Measurements from ENCODE around the gene CDC25B. TPM values are rescaled to one million over a fixed set of nuclear protein-coding genes. Genes with fewer than 3 reads are reported as not detected.

Gene CDC25B
- total and polyA plus RNA-seq, 10 of the 15 experiments (the other 5 are each of a cell fraction or from before 2014, with no cell fraction given) = 4.6 to 58.8 (median 24.6) TPM

DNA sequence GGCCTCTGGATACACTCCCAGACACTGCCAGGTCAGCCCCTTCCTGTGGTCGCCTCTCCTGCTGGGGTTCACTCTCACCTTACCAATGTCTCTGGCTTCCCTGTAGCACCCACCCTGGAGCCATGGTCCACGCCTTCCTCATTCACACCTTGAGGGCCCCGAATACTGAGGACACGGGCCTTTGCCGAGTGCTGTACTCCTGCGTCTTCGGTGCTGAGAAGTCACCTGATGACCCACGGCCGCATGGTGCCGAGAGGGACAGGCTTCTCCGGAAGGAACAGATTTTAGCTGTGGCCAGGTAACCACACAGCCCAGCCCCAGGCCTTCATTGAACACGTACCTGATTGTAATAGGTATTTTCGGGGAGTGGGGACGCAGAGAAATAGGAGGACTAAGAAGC is 25.9 kb downstream of the CDC25B start:
- TF ChIP-seq ATF3 (IDR thresholded peaks at IDR 0.05; ENCODE audit: borderline replicate concordance, extremely low read depth, low read depth, low read length) (no peak), ZNF217 (IDR thresholded peaks at IDR 0.05) (no peak), RCOR1 (conservative IDR thresholded peaks at IDR 0.05; ENCODE audit: low read depth, low read length) (no peak), RAD51 (IDR thresholded peaks at IDR 0.05) (no peak), MXI1 (IDR thresholded peaks at IDR 0.05; ENCODE audit: low read depth, low read length) (no peak), ZBTB4 (CRISPR knock-in tag; IDR thresholded peaks at IDR 0.05) (no peak), ESRRA (IDR thresholded peaks at IDR 0.05; ENCODE audit: low read length) (no peak), NFYB (IDR thresholded peaks at IDR 0.05; ENCODE audit: insufficient read depth, low read depth, low read length) (no peak), BCL11A (IDR thresholded peaks at IDR 0.05; ENCODE audit: low read depth, low read length) (no peak)
- TF ChIP-seq, protein P1, sequence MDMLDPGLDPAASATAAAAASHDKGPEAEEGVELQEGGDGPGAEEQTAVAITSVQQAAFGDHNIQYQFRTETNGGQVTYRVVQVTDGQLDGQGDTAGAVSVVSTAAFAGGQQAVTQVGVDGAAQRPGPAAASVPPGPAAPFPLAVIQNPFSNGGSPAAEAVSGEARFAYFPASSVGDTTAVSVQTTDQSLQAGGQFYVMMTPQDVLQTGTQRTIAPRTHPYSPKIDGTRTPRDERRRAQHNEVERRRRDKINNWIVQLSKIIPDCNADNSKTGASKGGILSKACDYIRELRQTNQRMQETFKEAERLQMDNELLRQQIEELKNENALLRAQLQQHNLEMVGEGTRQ (IDR thresholded peaks at IDR 0.05; ENCODE audit: borderline replicate concordance, low read depth, low read length) = no peak
- Histone ChIP-seq H3K4me3 (no peak overlapping the region), H2AFZ (ENCODE audit: control insufficient read depth, low read depth, low read length) (no peak overlapping the region), H3K9ac (ENCODE audit: control insufficient read depth, insufficient read depth, low read length) (no peak overlapping the region), H3K79me2 (ENCODE audit: control insufficient read depth, insufficient read depth, low read length) (peaks cover 7% of the 10 kb centered on the region), H3K4me2 (ENCODE audit: control insufficient read depth, insufficient read depth) (no peak overlapping the region), H4K20me1 (ENCODE audit: control insufficient read depth, insufficient read depth) (no peaks in the 10 kb centered on the region), H3K9me3 (replicated peaks; ENCODE audit: control insufficient read depth, insufficient read depth, low read length) (no peaks in the 10 kb centered on the region), H3K27ac (ENCODE audit: control insufficient read depth, insufficient read depth) (no peak overlapping the region), H3K4me1 (ENCODE audit: control insufficient read depth, insufficient read depth, low read length) (peaks cover 5% of the 10 kb centered on the region), H3K27me3 (replicated peaks in 1 of 2; ENCODE audit: control insufficient read depth in 2 of 2, insufficient read depth in 2 of 2, low read length in 1 of 2) (no peaks in the 10 kb centered on the region), H3K36me3 (ENCODE audit: control insufficient read depth in 2 of 2, insufficient read depth in 2 of 2, low read length in 1 of 2) (peaks cover 5 to 9% of the 10 kb centered on the region in 2 experiments)
- ChIA-PET SMC1A (ENCODE audit: uncharacterized antibody, unreplicated experiment) (interaction anchor here (1.1 to 4.5 kb wide), 2 partner anchors 35 to 79 kb away, joined by 3 to 43 read pairs; partner anchors contain the start of gene CENPB), POLR2A (interaction anchor here (0.6 to 2.6 kb wide), 6 partner anchors 11 to 1326 kb away, joined by 3 to 17 read pairs (median 6); partner anchors contain the start of gene ADISSP), CTCF (interaction anchor here (1.6 to 5.2 kb wide), 5 partner anchors 22 to 263 kb away, joined by 4 to 48 read pairs (median 30); partner anchors contain the start of gene CDC25B), RAD21 (ENCODE audit: unreplicated experiment) (interaction anchor here (0.5 to 2.4 kb wide), 4 partner anchors 9 to 251 kb away, joined by 3 to 8 read pairs (median 5); no protein-coding TSS in a partner anchor)
- no peak for ATAC-seq
- WGBS (ENCODE audit: insufficient coverage, insufficient replicate concordance, low lambda C conversion rate, missing lambda C conversion rate) = 87% methylated on average over 14 of the region's 14 CpGs
- in situ Hi-C loops (cut with MboI) = no loop called here
- BruUV-seq (replicated peaks) = no TSS peak
- no peak for FAIRE-seq
- intact Hi-C loops (cut with micrococcal nuclease; ENCODE audit: unreplicated experiment) = loop anchor here (2.0 kb wide), 4 partner anchors 23 to 73 kb away; partner anchors contain the start of gene MAVS
- no peak for DNase-seq (ENCODE audit: low read depth, low spot score)

All from GM12878 (cell line).